Pericardium fibroblast (primary cell): ENCODE measurements around the gene ZFR2. TPM values are rescaled to one million over a fixed set of nuclear protein-coding genes. Genes with fewer than 3 reads are reported as not detected.

Experiments used
- total RNA-seq: library from RNA; depleted of rRNA; stranded (reverse); fragments of >200 nt; gene quantifications from 2 replicates; pipeline ENCODE4 v1.2.3, GENCODE V29; 2015

The ZFR2 gene
- not detected in 2 replicates for total RNA-seq

GRCh38 chr19:3868770-3869456 lies at the start of gene ZFR2:
Gene ZFR2, minus strand, starts transcription at chr19:3869038. Its CDS starts 21 bp downstream, at chr19:3869017.

GRCh38 chr19:3880471-3881271 lies 11.8 kb upstream of the ZFR2 start, which contains the start of gene ATCAY:
Gene ATCAY, plus strand, starts transcription at chr19:3880685. Its CDS starts 5,083 bp downstream, at chr19:3885768.

GRCh38 chr19:3785938-3786824 lies 82.7 kb downstream of the ZFR2 start, which contains the start of gene MATK:
Gene MATK, minus strand, starts transcription at chr19:3786381. Its CDS starts 1,246 bp downstream, at chr19:3785135.

GRCh38 chr19:3771906-3772455 lies 96.9 kb downstream of the ZFR2 start, which contains the start of gene RAX2:
Gene RAX2, minus strand, starts transcription at chr19:3772228. Its CDS starts 486 bp downstream, at chr19:3771742.

GRCh38 chr19:3762501-3763459 lies 106.1 kb downstream of the ZFR2 start, which contains the start of gene MRPL54:
Gene MRPL54, plus strand, starts transcription at chr19:3762682. Its CDS starts 19 bp downstream, at chr19:3762701.

GRCh38 chr19:3761382-3762129 lies 107.3 kb downstream of the ZFR2 start, which contains the start of gene APBA3:
Gene APBA3, minus strand, starts transcription at chr19:3761692. Its CDS starts 1,428 bp downstream, at chr19:3760264.

Other genes with a start within 250 kb of the ZFR2 start
- 21.6 and 23.5 TPM in 2 replicates for gene CACTIN, start 242.2 kb downstream of the ZFR2 start, total RNA-seq
- 37.3 and 42.4 TPM in 2 replicates for gene PIP5K1C, start 168.6 kb downstream of the ZFR2 start, total RNA-seq
- not detected in 2 replicates for gene TJP3, start 160.7 kb downstream of the ZFR2 start, total RNA-seq
- 21.4 and 25.8 TPM in 2 replicates for gene APBA3, start 107.3 kb downstream of the ZFR2 start, total RNA-seq
- gene MRPL54, start 106.4 kb downstream of the ZFR2 start, total RNA-seq = 45.7 and 68.4 TPM in 2 replicates
- gene RAX2, start 96.8 kb downstream of the ZFR2 start, total RNA-seq = not detected in 2 replicates
- gene MATK, start 82.7 kb downstream of the ZFR2 start, total RNA-seq = not detected in 2 replicates
- gene ATCAY, start 11.6 kb upstream of the ZFR2 start, total RNA-seq = not detected in 2 replicates
- gene NMRK2, start 64.0 kb upstream of the ZFR2 start, total RNA-seq = 0.26 TPM in 1 of 2 replicates, not detected in the other
- gene DAPK3, start 102.1 kb upstream of the ZFR2 start, total RNA-seq = 68.3 and 81.7 TPM in 2 replicates
- 3,007 and 5,415 TPM in 2 replicates for gene EEF2, start 116.4 kb upstream of the ZFR2 start, total RNA-seq
- 12.7 and 14.6 TPM in 2 replicates for gene PIAS4, start 138.7 kb upstream of the ZFR2 start, total RNA-seq
- gene ZBTB7A, start 197.9 kb upstream of the ZFR2 start, total RNA-seq = 31.6 and 44.0 TPM in 2 replicates